WTC11 (cell line): ENCODE data around the gene CASP8. TPM values are rescaled to one million over a fixed set of nuclear protein-coding genes. Genes with fewer than 3 reads are reported as not detected.

ENCODE experiments used
- ATAC-seq: fragments of 200-7000 bp; cut with Tn5 transposase; 2 replicates; pipeline ENCODE4 v1.10.0; 2021; ENCODE audit warnings: mild to moderate bottlenecking, moderate library complexity
- CTCF ChIA-PET: fragments of 300-600 bp; sonication (Branson Sonifier 250); formaldehyde crosslinking; loops from one replicate; lab custom pipeline; 2021; ENCODE audit warnings: antibody characterized with exemption; lab: Charles Lee
- POLR2A ChIA-PET: fragments of 350-600 bp; sonication (Branson Sonifier 250); formaldehyde crosslinking; loops from one replicate; lab custom pipeline; 2021; ENCODE audit warnings: antibody characterized with exemption; lab: Charles Lee
- DNase-seq: peaks from one replicate; pipeline ENCODE4 v3.0.0; 2021; ENCODE audit warnings: low spot score
- H3K27ac Mint-ChIP-seq: 2 replicates; pipeline ENCODE4 v1.8.0; 2021; ENCODE audit warnings: mixed read lengths
- H3K27me3 Mint-ChIP-seq: 2 replicates; pipeline ENCODE4 v1.8.0; 2021; ENCODE audit warnings: low read depth, mild to moderate bottlenecking, moderate library complexity, mixed read lengths
- H3K36me3 Mint-ChIP-seq: 2 replicates; pipeline ENCODE4 v1.8.0; 2021; ENCODE audit warnings: mixed read lengths
- H3K4me1 Mint-ChIP-seq: 2 replicates; pipeline ENCODE4 v1.8.0; 2022; ENCODE audit warnings: mixed read lengths
- H3K4me3 Mint-ChIP-seq: 2 replicates; pipeline ENCODE4 v1.8.0; 2021; ENCODE audit warnings: mild to moderate bottlenecking, moderate library complexity, mixed read lengths
- H3K9me3 Mint-ChIP-seq: 2 replicates; pipeline ENCODE4 v1.8.0; 2021; ENCODE audit warnings: mixed read lengths
- ATF3 ChIP-seq: sonication (generic); formaldehyde crosslinking; conservative IDR thresholded peaks from 2 replicates; pipeline ENCODE4 v1.8.1; 2022; ENCODE audit warnings: mild to moderate bottlenecking, missing genetic modification reagents
- CREM ChIP-seq: sonication (generic); formaldehyde crosslinking; IDR thresholded peaks from 2 replicates; pipeline ENCODE4 v1.8.1; 2022; ENCODE audit warnings: mild to moderate bottlenecking, missing genetic modification reagents, moderate library complexity
- CTCF ChIP-seq: fragments of 200-600 bp; IDR thresholded peaks from 2 replicates; pipeline ENCODE4 v1.8.0; 2022; ENCODE audit warnings: antibody characterized with exemption
- E2F4 ChIP-seq: sonication (generic); formaldehyde crosslinking; IDR thresholded peaks from 2 replicates; pipeline ENCODE4 v1.8.1; 2022; ENCODE audit warnings: low read depth, mild to moderate bottlenecking, moderate library complexity, missing genetic modification reagents, borderline replicate concordance
- E2F5 ChIP-seq: sonication (generic); formaldehyde crosslinking; IDR thresholded peaks from 2 replicates; pipeline ENCODE4 v1.8.1; 2022; ENCODE audit warnings: mild to moderate bottlenecking, moderate library complexity, missing genetic modification reagents
- ETV6 ChIP-seq: sonication (generic); formaldehyde crosslinking; IDR thresholded peaks from 2 replicates; pipeline ENCODE4 v1.8.1; 2022; ENCODE audit warnings: mild to moderate bottlenecking, missing genetic modification reagents
- FOXK1 ChIP-seq: sonication (generic); formaldehyde crosslinking; IDR thresholded peaks from 2 replicates; pipeline ENCODE4 v1.8.0; 2022; ENCODE audit warnings: mild to moderate bottlenecking, moderate library complexity, missing genetic modification reagents
- GABPB1 ChIP-seq: sonication (generic); formaldehyde crosslinking; IDR thresholded peaks from 2 replicates; pipeline ENCODE4 v1.8.1; 2023; ENCODE audit warnings: mild to moderate bottlenecking, missing genetic modification reagents
- IRF2 ChIP-seq: sonication (generic); formaldehyde crosslinking; IDR thresholded peaks from 2 replicates; pipeline ENCODE4 v1.8.0; 2022; ENCODE audit warnings: low read depth, missing genetic modification reagents, borderline replicate concordance
- JAZF1 ChIP-seq: fragments of 250-450 bp; sonication (Bioruptor Pico); IDR thresholded peaks from 2 replicates; pipeline ENCODE4 v1.9.0; 2021; ENCODE audit warnings: moderate library complexity, mild to moderate bottlenecking, inconsistent platforms
- JUN ChIP-seq: sonication (generic); formaldehyde crosslinking; IDR thresholded peaks from 2 replicates; pipeline ENCODE4 v1.8.0; 2023; ENCODE audit warnings: mild to moderate bottlenecking, missing genetic modification reagents
- MAX ChIP-seq: sonication (generic); formaldehyde crosslinking; IDR thresholded peaks from 2 replicates; pipeline ENCODE4 v1.8.0; 2022; ENCODE audit warnings: mild to moderate bottlenecking, missing genetic modification reagents
- NFATC4 ChIP-seq: fragments of 250-450 bp; sonication (Bioruptor Pico); IDR thresholded peaks from 2 replicates; pipeline ENCODE4 v1.9.0; 2021; ENCODE audit warnings: mild to moderate bottlenecking
- NFYB ChIP-seq: sonication (generic); formaldehyde crosslinking; conservative IDR thresholded peaks from 2 replicates; pipeline ENCODE4 v1.8.0; 2022; ENCODE audit warnings: low read depth, missing genetic modification reagents
- NR2C2 ChIP-seq: sonication (generic); formaldehyde crosslinking; IDR thresholded peaks from 2 replicates; pipeline ENCODE4 v1.8.0; 2022; ENCODE audit warnings: mild to moderate bottlenecking, missing genetic modification reagents
- PRRX2 ChIP-seq: fragments of 250-450 bp; sonication (Bioruptor Pico); IDR thresholded peaks from 2 replicates; pipeline ENCODE4 v1.8.0; 2021; ENCODE audit warnings: mild to moderate bottlenecking
- SMAD3 ChIP-seq: sonication (generic); formaldehyde crosslinking; IDR thresholded peaks from 2 replicates; pipeline ENCODE4 v1.8.0; 2022; ENCODE audit warnings: missing genetic modification reagents, mild to moderate bottlenecking, borderline replicate concordance
- SMAD4 ChIP-seq: sonication (generic); formaldehyde crosslinking; IDR thresholded peaks from 2 replicates; pipeline ENCODE4 v1.8.0; 2022; ENCODE audit warnings: mild to moderate bottlenecking, missing genetic modification reagents
- TEAD1 ChIP-seq: sonication (generic); formaldehyde crosslinking; IDR thresholded peaks from 2 replicates; pipeline ENCODE4 v1.8.0; 2022; ENCODE audit warnings: mild to moderate bottlenecking, missing genetic modification reagents
- ZNF121 ChIP-seq: sonication (generic); formaldehyde crosslinking; IDR thresholded peaks from 2 replicates; pipeline ENCODE4 v1.8.0; 2023; ENCODE audit warnings: missing genetic modification reagents
- ZNF232 ChIP-seq: sonication (generic); formaldehyde crosslinking; IDR thresholded peaks from 2 replicates; pipeline ENCODE4 v1.8.0; 2022; ENCODE audit warnings: mild to moderate bottlenecking, missing genetic modification reagents
- ZNF281 ChIP-seq: sonication (generic); formaldehyde crosslinking; IDR thresholded peaks from 2 replicates; pipeline ENCODE4 v1.8.0; 2023; ENCODE audit warnings: mild to moderate bottlenecking, missing genetic modification reagents
- ZNF416 ChIP-seq: fragments of 250-450 bp; sonication (Bioruptor Pico); IDR thresholded peaks from 2 replicates; pipeline ENCODE4 v1.9.0; 2021; ENCODE audit warnings: mild to moderate bottlenecking, inconsistent platforms
- ZNF512 ChIP-seq: sonication (generic); formaldehyde crosslinking; IDR thresholded peaks from 2 replicates; pipeline ENCODE4 v1.8.1; 2022; ENCODE audit warnings: missing genetic modification reagents, borderline replicate concordance
- total RNA-seq: library from RNA; stranded (reverse); gene quantifications from 3 replicates; pipeline ENCODE4 v1.2.3, GENCODE V29; 2021

CASP8 gene
- total RNA-seq, 1 experiment from 2014 or later = 4.4 TPM

- CTCF ChIA-PET = interaction anchor here (1.5 kb wide), 1 partner anchor 27 kb away, joined by 3 read pairs; no protein-coding TSS in a partner anchor
- Mint-ChIP-seq H3K27me3 (no peaks in the 10 kb centered on the region), H3K36me3 (no peaks in the 10 kb centered on the region), H3K4me3 (peak overlapping the region; percentile 56), H3K4me1 (peaks cover 33% of the 10 kb centered on the region), H3K9me3 (no peaks in the 10 kb centered on the region), H3K27ac (peak overlapping the region; percentile 65)
- POLR2A ChIA-PET = no interaction called here
- TF ChIP-seq SMAD3 (CRISPR knock-in tag) = no peak
- TF ChIP-seq ZNF281 (CRISPR knock-in tag) = no peak
- no peak for TF ChIP-seq GABPB1 (CRISPR knock-in tag)
- TF ChIP-seq ZNF232 = no peak
- TF ChIP-seq E2F5 (CRISPR knock-in tag) = no peak
- no peak for TF ChIP-seq CREM (CRISPR knock-in tag)
- no peak for TF ChIP-seq E2F4
- no peak for TF ChIP-seq NFATC4 (CRISPR knock-in tag)
- no peak for TF ChIP-seq ZNF512 (CRISPR knock-in tag)
- TF ChIP-seq MAX (CRISPR knock-in tag) = no peak
- no peak for TF ChIP-seq SMAD4
- no peak for TF ChIP-seq JAZF1 (CRISPR knock-in tag)
- TF ChIP-seq ZNF121 (CRISPR knock-in tag) = no peak
- TF ChIP-seq PRRX2 (CRISPR knock-in tag) = no peak
- no peak for TF ChIP-seq ZNF416 (CRISPR knock-in tag)
- TF ChIP-seq FOXK1 (CRISPR knock-in tag) = no peak
- ATAC-seq = peak; percentile 7
- no peak for DNase-seq
Observed at GRCh38 chr2:201258666-201259615, 1.4 kb upstream of the CASP8 start.

GRCh38 chr2:201261471-201261870 lies 1.1 kb downstream of the CASP8 start:
- POLR2A ChIA-PET = no interaction called here
- DNase-seq (no peak), ATAC-seq (no peak)
- CTCF ChIA-PET = interaction anchor here (2.8 kb wide), 1 partner anchor 29 kb away, joined by 8 read pairs; no protein-coding TSS in a partner anchor
- Mint-ChIP-seq H3K27ac (peak overlapping the region; percentile 33; the same call in 1 of the 2 replicates), H3K36me3 (no peaks in the 10 kb centered on the region), H3K27me3 (no peaks in the 10 kb centered on the region), H3K4me1 (peaks cover 23% of the 10 kb centered on the region), H3K9me3 (no peaks in the 10 kb centered on the region), H3K4me3 (no peak overlapping the region)
- TF ChIP-seq ATF3 (no peak), CTCF (no peak), NR2C2 (CRISPR knock-in tag) (no peak), E2F4 (no peak), JUN (CRISPR knock-in tag) (no peak), IRF2 (CRISPR knock-in tag) (no peak), NFYB (CRISPR knock-in tag) (no peak), ETV6 (CRISPR knock-in tag) (no peak), TEAD1 (no peak)
